Fibroblast of lung (primary cell): ENCODE measurements around the gene SLC25A41. TPM values are rescaled to one million over a fixed set of nuclear protein-coding genes. Genes with fewer than 3 reads are reported as not detected.

Experiments used
- DNase-seq, 2 donors: peaks; one replicate each; pipeline versions ENCODE4 v3.0.0 to v3.0.0-alpha.2; 2010; ENCODE audit warnings: low read depth in 2 of 2
- H2AFZ ChIP-seq: 2 replicates; pipeline ENCODE4 v1.5.1; 2012; ENCODE audit warnings: low read length, control low read depth, inconsistent platforms
- H3K27ac ChIP-seq: 2 replicates; pipeline ENCODE4 v1.5.1; 2011; ENCODE audit warnings: low read length, control low read depth; ENCODE audit not compliant: insufficient read depth
- H3K27me3 ChIP-seq: 2 replicates; pipeline ENCODE4 v1.5.1; 2011; ENCODE audit warnings: mild to moderate bottlenecking, low read length; ENCODE audit not compliant: control insufficient read depth, insufficient read depth
- H3K36me3 ChIP-seq: 2 replicates; pipeline ENCODE4 v1.5.1; 2011; ENCODE audit warnings: low read length; ENCODE audit not compliant: control insufficient read depth, insufficient read depth
- H3K4me1 ChIP-seq: 2 replicates; pipeline ENCODE4 v1.5.1; 2011; ENCODE audit warnings: low read length; ENCODE audit not compliant: control insufficient read depth, insufficient read depth; ENCODE audit errors: extremely low read depth
- H3K4me2 ChIP-seq: 2 replicates; pipeline ENCODE4 v1.5.1; 2011; ENCODE audit warnings: low read length, control low read depth; ENCODE audit not compliant: insufficient read depth; ENCODE audit errors: extremely low read depth
- H3K4me3 ChIP-seq, 4 experiments: fragments of 200-600 bp in 1 of 4; sonication (generic) in 1 of 4; replicated peaks in 1 of 4; 2 replicates each; pipeline ENCODE4 v1.5.1; 2011 to 2016; ENCODE audit warnings: low read length in 4 of 4, low read depth in 3 of 4, mild to moderate bottlenecking in 3 of 4, control low read depth in 2 of 4, inconsistent platforms in 1 of 4, mixed read lengths in 1 of 4; ENCODE audit not compliant: insufficient read depth in 1 of 4; ENCODE audit errors: control extremely low read depth in 1 of 4
- H3K79me2 ChIP-seq: 2 replicates; pipeline ENCODE4 v1.5.1; 2012; ENCODE audit warnings: mild to moderate bottlenecking, low read length, inconsistent platforms; ENCODE audit not compliant: control insufficient read depth, insufficient read depth
- H3K9ac ChIP-seq: 2 replicates; pipeline ENCODE4 v1.5.1; 2011; ENCODE audit warnings: mild to moderate bottlenecking, low read length, control low read depth; ENCODE audit not compliant: insufficient read depth
- H3K9me3 ChIP-seq: 2 replicates; pipeline ENCODE4 v1.5.1; 2012; ENCODE audit warnings: low read depth, low read length; ENCODE audit not compliant: control insufficient read depth, insufficient read depth
- H4K20me1 ChIP-seq: 2 replicates; pipeline ENCODE4 v1.5.1; 2011; ENCODE audit warnings: low read length; ENCODE audit not compliant: control insufficient read depth, insufficient read depth; ENCODE audit errors: extremely low read depth
- CTCF ChIP-seq, 2 donors: IDR thresholded peaks in 1 of 2; conservative IDR thresholded peaks in 1 of 2; 1 replicate in 1 of 2; 2 replicates in 1 of 2; pipeline ENCODE4 v1.5.1; 2011 to 2012; ENCODE audit warnings: low read length in 2 of 2, control low read depth in 1 of 2, inconsistent platforms in 1 of 2, low read depth in 1 of 2, mild to moderate bottlenecking in 1 of 2
- EZH2 ChIP-seq: IDR thresholded peaks from 2 replicates; pipeline ENCODE4 v1.5.1; 2012; ENCODE audit warnings: low read length, control low read depth, mild to moderate bottlenecking; ENCODE audit errors: missing control alignments
- polyA plus RNA-seq, 2 donors: library from polyadenylated mRNA; depleted of rRNA in 1 of 2; stranded (reverse) in 1 of 2; unstranded in 1 of 2; fragments of >200 nt; gene quantifications; 2 replicates each; pipeline ENCODE4 v1.2.1, GENCODE V29; 2011 to 2012; ENCODE audit warnings: missing spikeins in 1 of 2
- total RNA-seq: library from RNA; depleted of rRNA; stranded (reverse); fragments of >200 nt; gene quantifications from 2 replicates; pipeline ENCODE4 v1.2.1, GENCODE V29; 2014

SLC25A41 gene
- total and polyA plus RNA-seq, 2 donors (not counting 1 experiment from before 2014, with no cell fraction given), result under 0.01 TPM; not detected in 1

GRCh38 chr19:6427131-6427530 is 6.4 kb downstream of the SLC25A41 start:
- Histone ChIP-seq H4K20me1 (peaks cover 3% of the 10 kb centered on the region), H3K79me2 (peaks cover 20% of the 10 kb centered on the region), H3K36me3 (peaks cover under 1% of the 10 kb centered on the region), H3K9me3 (no peaks in the 10 kb centered on the region), H3K4me3 (no peak overlapping the region), H3K4me1 (peaks cover 4% of the 10 kb centered on the region), H3K4me2 (no peak overlapping the region), H2AFZ (no peak overlapping the region), H3K9ac (no peak overlapping the region), H3K27me3 (peaks cover 3% of the 10 kb centered on the region), H3K27ac (no peak overlapping the region)
- TF ChIP-seq EZH2 (no peak), CTCF (conservative IDR thresholded peaks at IDR 0.05 in 1 of 2, IDR thresholded peaks at IDR 0.05 in 1 of 2; ENCODE audit: low read depth in 1 of 2, low read length in 2 of 2) (no peak)
- no peak for DNase-seq

- Histone ChIP-seq H3K4me3 (peak overlapping the region in 1 of 4 experiments; percentile 20), H3K4me2 (no peak overlapping the region), H3K27me3 (peaks cover 3% of the 10 kb centered on the region), H2AFZ (peak overlapping the region; percentile 0), H4K20me1 (peaks cover 6% of the 10 kb centered on the region), H3K4me1 (peaks cover 4% of the 10 kb centered on the region), H3K36me3 (peaks cover 7% of the 10 kb centered on the region), H3K9ac (no peak overlapping the region), H3K79me2 (peaks cover 32% of the 10 kb centered on the region), H3K27ac (peak overlapping the region; percentile 23), H3K9me3 (no peaks in the 10 kb centered on the region)
- no peak for DNase-seq
- no peak for TF ChIP-seq EZH2
- no peak for TF ChIP-seq CTCF (conservative IDR thresholded peaks at IDR 0.05 in 1 of 2, IDR thresholded peaks at IDR 0.05 in 1 of 2; ENCODE audit: low read depth in 1 of 2, low read length in 2 of 2)
These were observed 7.6 kb downstream of the SLC25A41 start for GRCh38 chr19:6425732-6426620.

- Histone ChIP-seq H3K9ac (no peak overlapping the region), H3K4me1 (peaks cover 4% of the 10 kb centered on the region)
These were observed 8.4 kb downstream of the SLC25A41 start for GRCh38 chr19:6424939-6425731.

More at GRCh38 chr19:6424939-6425731, 8.4 kb downstream of the SLC25A41 start:
- H3K27ac ChIP-seq, result peak overlapping the region; percentile 23
- peak overlapping the region in 1 of 4 experiments; percentile 20 for H3K4me3 ChIP-seq
- TF ChIP-seq CTCF (conservative IDR thresholded peaks at IDR 0.05 in 1 of 2, IDR thresholded peaks at IDR 0.05 in 1 of 2; ENCODE audit: low read depth in 1 of 2, low read length in 2 of 2), result no peak
- no peak for TF ChIP-seq EZH2
- H3K79me2 ChIP-seq, result peaks cover 40% of the 10 kb centered on the region
- peaks cover 6% of the 10 kb centered on the region for H4K20me1 ChIP-seq
- peaks cover 13% of the 10 kb centered on the region for H3K36me3 ChIP-seq
- peak; percentile 100 for DNase-seq
- H3K9me3 ChIP-seq, result no peaks in the 10 kb centered on the region
- H3K4me2 ChIP-seq, result no peak overlapping the region
- peaks cover 3% of the 10 kb centered on the region for H3K27me3 ChIP-seq
- peak overlapping the region; percentile 0 for H2AFZ ChIP-seq
